ENCODE measurements around the gene ZNF175. TPM values are rescaled to one million over a fixed set of nuclear protein-coding genes. Genes with fewer than 3 reads are reported as not detected.

Gene ZNF175
- total and polyA plus RNA-seq, 9 of the 15 experiments (the other 6 are each of a cell fraction or from before 2014, with no cell fraction given): 3.7 to 37.9 (median 14.0) TPM

DNA sequence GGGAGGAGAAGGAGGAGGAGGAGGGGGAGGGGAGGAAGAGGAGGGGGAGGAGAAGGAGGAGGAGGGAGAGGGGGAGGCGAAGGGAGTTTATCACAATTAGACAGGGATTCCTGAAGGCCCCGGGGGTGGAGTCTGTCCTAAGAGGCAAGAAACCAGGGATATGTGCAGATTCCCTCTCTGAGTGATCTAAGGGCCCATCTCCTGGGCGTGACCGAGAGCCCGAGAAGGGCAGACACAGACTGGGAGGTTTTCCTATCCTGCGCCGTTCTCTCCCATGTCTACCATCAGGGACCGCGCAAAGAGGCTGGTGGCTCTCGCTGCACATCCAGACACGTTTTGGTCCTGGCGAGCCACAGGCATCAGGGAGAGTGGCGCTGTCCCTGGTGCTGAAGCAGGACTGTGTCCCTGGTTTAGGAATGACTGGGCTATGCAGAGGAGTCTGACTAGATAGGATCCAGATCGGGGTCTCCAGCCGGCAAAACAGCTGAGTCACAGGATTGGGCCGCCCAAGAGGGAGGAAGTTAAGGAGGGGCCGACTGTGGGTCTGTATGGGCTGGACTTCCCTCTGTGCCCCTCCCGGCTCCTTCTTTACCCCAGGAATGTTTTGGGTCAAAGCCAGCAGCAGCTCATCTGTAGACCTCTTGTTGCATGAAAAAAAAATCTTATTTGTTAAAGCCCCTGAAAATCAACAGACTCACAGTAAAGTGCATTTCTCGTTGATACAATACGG is 17.9 kb upstream of the ZNF175 start (continued):
- TF ChIP-seq THAP12 (CRISPR knock-in tag; IDR thresholded peaks at IDR 0.05): peak; percentile 48; the same call in 1 of the 2 replicates
- TF ChIP-seq ZNF584 (CRISPR knock-in tag; IDR thresholded peaks at IDR 0.05; ENCODE audit: low read depth): peak; percentile 82
- 0 out of 2 replicates have a peak, but pooled peaks have one; percentile 57 for TF ChIP-seq ZNF311 (CRISPR knock-in tag; IDR thresholded peaks at IDR 0.05)
- no peak for TF ChIP-seq MYBL2 (IDR thresholded peaks at IDR 0.05; ENCODE audit: low read depth)
- TF ChIP-seq MYBL2 (CRISPR knock-in tag; IDR thresholded peaks at IDR 0.05; ENCODE audit: borderline replicate concordance): no peak
- peak; percentile 75; the same call in 1 of the 2 replicates for TF ChIP-seq ZNF12 (CRISPR knock-in tag; IDR thresholded peaks at IDR 0.05)
- no peak for TF ChIP-seq BRCA1 (IDR thresholded peaks at IDR 0.05)
- TF ChIP-seq BRCA1 (CRISPR knock-in tag; IDR thresholded peaks at IDR 0.05): no peak
- TF ChIP-seq SMAD1 (IDR thresholded peaks at IDR 0.05; ENCODE audit: low read depth, low read length, partially characterized antibody): no peak
- no peak for TF ChIP-seq YBX1 (IDR thresholded peaks at IDR 0.05)
- TF ChIP-seq SMARCA4 (IDR thresholded peaks at IDR 0.05): peak; percentile 71
- no peak for TF ChIP-seq ADNP (tag; IDR thresholded peaks at IDR 0.05)
- no peak for TF ChIP-seq ZBTB43 (CRISPR knock-in tag; IDR thresholded peaks at IDR 0.05)
- TF ChIP-seq HIVEP1 (CRISPR knock-in tag; IDR thresholded peaks at IDR 0.05): no peak
- no peak for TF ChIP-seq ZNF121 (CRISPR knock-in tag; conservative IDR thresholded peaks at IDR 0.05)
- no peak for TF ChIP-seq ZNF3 (CRISPR knock-in tag; IDR thresholded peaks at IDR 0.05)

Measured in K562 (cell line).